ENCODE data around the gene SETBP1.

- no peak for TF ChIP-seq CTCF (tag by site-specific recombination; IDR thresholded peaks at IDR 0.05)
- no peak for TF ChIP-seq PATZ1 (tag by site-specific recombination; IDR thresholded peaks at IDR 0.05)
- TF ChIP-seq ZNF610 (tag by site-specific recombination; IDR thresholded peaks at IDR 0.05; ENCODE audit: borderline replicate concordance), result no peak
- TF ChIP-seq ZNF274 (IDR thresholded peaks at IDR 0.05; ENCODE audit: low read length), result no peak
- no peak for TF ChIP-seq ZNF274 (tag by site-specific recombination; IDR thresholded peaks at IDR 0.05; ENCODE audit: borderline replicate concordance)
- TF ChIP-seq ZNF184 (tag by site-specific recombination; IDR thresholded peaks at IDR 0.05), result no peak
- TF ChIP-seq SP3 (tag by site-specific recombination; IDR thresholded peaks at IDR 0.05), result no peak
- no peak for TF ChIP-seq MZF1 (tag by site-specific recombination; IDR thresholded peaks at IDR 0.05; ENCODE audit: borderline replicate concordance)
- no peak for TF ChIP-seq ZNF473 (tag by site-specific recombination; IDR thresholded peaks at IDR 0.05)
- TF ChIP-seq ZNF600 (tag by site-specific recombination; IDR thresholded peaks at IDR 0.05), result no peak
- TF ChIP-seq TSHZ1 (tag by site-specific recombination; IDR thresholded peaks at IDR 0.05; ENCODE audit: borderline replicate concordance), result no peak
- no peak for TF ChIP-seq TRIM28 (IDR thresholded peaks at IDR 0.05; ENCODE audit: borderline replicate concordance, low read length)
These were observed 206.5 kb downstream of the SETBP1 start for GRCh38 chr18:44887227-44887631.
